ENCODE data around the gene POLR2H.

DNA sequence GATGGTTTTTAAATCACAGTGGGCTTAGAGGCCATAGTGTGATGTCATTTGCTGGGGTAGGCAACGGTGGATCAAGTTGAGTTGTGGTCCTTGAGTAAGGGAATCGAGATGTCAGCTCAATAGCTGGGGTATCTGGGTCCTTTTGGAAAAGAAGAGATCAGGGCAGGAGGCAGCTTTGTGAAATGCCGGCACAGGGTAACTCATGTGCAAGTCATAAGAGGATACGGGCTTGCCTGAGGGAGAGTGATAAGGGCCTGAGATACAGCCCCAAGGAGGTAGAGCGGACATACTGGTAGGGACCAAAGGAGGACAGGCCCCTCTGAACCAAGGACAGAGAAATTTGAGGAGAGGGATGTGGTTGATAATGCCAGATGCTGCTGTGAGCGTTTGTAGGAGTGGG lies 28.3 kb upstream of the POLR2H start:
- TF ChIP-seq, protein P1, sequence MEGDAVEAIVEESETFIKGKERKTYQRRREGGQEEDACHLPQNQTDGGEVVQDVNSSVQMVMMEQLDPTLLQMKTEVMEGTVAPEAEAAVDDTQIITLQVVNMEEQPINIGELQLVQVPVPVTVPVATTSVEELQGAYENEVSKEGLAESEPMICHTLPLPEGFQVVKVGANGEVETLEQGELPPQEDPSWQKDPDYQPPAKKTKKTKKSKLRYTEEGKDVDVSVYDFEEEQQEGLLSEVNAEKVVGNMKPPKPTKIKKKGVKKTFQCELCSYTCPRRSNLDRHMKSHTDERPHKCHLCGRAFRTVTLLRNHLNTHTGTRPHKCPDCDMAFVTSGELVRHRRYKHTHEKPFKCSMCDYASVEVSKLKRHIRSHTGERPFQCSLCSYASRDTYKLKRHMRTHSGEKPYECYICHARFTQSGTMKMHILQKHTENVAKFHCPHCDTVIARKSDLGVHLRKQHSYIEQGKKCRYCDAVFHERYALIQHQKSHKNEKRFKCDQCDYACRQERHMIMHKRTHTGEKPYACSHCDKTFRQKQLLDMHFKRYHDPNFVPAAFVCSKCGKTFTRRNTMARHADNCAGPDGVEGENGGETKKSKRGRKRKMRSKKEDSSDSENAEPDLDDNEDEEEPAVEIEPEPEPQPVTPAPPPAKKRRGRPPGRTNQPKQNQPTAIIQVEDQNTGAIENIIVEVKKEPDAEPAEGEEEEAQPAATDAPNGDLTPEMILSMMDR (IDR thresholded peaks at IDR 0.05; ENCODE audit: low read depth, low read length, poor library complexity, severe bottlenecking) = no peak
- no peak for TF ChIP-seq EZH2phosphoT487 (IDR thresholded peaks at IDR 0.05; ENCODE audit: borderline replicate concordance, low read length)

All from DOHH2 (cell line).